CD4-positive, alpha-beta memory T cell (primary cell): ENCODE data around the gene EEIG2. TPM values are rescaled to one million over a fixed set of nuclear protein-coding genes. Genes with fewer than 3 reads are reported as not detected.

Experiments
- CTCF ChIA-PET: fragments of 350-600 bp; sonication (Branson Sonifier 250); formaldehyde crosslinking; loops from one replicate; lab custom pipeline; 2021; ENCODE audit warnings: inconsistent platforms; ENCODE audit not compliant: partially characterized antibody; lab: Charles Lee
- POLR2A ChIA-PET: fragments of 350-600 bp; sonication (Branson Sonifier 250); formaldehyde crosslinking; loops from one replicate; lab custom pipeline; 2021; ENCODE audit not compliant: partially characterized antibody; lab: Charles Lee
- DNase-seq, 5 donors: peaks; one replicate each; pipeline versions ENCODE4 v3.0.0 to v3.0.0-alpha.2; 2020 to 2022; ENCODE audit warnings: mixed read lengths in 1 of 5
- H3K27ac ChIP-seq: one replicate; pipeline ENCODE4 v1.7.0; 2013; ENCODE audit warnings: low read depth, low read length
- H3K27me3 ChIP-seq: 2 replicates; pipeline ENCODE4 v1.7.0; 2013; ENCODE audit warnings: mild to moderate bottlenecking, low read length, moderate library complexity; ENCODE audit not compliant: insufficient read depth
- H3K36me3 ChIP-seq: 2 replicates; pipeline ENCODE4 v1.7.0; 2013; ENCODE audit warnings: mild to moderate bottlenecking, low read length, moderate library complexity; ENCODE audit not compliant: insufficient read depth
- H3K4me1 ChIP-seq: 2 replicates; pipeline ENCODE4 v1.7.0; 2013; ENCODE audit warnings: mild to moderate bottlenecking, low read length, moderate library complexity; ENCODE audit not compliant: insufficient read depth
- H3K4me3 ChIP-seq, 2 donors: one replicate each; pipeline ENCODE4 v1.7.0; 2013; ENCODE audit warnings: low read length in 2 of 2, mild to moderate bottlenecking in 1 of 2
- H3K9me3 ChIP-seq, 2 donors: one replicate each; pipeline ENCODE4 v1.7.0; 2013; ENCODE audit warnings: low read length in 2 of 2, control low read depth in 1 of 2; ENCODE audit not compliant: control insufficient read depth in 1 of 2
- H3K27ac Mint-ChIP-seq, 7 donors: one replicate each; pipeline ENCODE4 v1.8.0; 2020 to 2021; ENCODE audit warnings: mixed read lengths in 7 of 7, mild to moderate bottlenecking in 6 of 7, inconsistent platforms in 3 of 7, moderate library complexity in 3 of 7
- H3K27me3 Mint-ChIP-seq, 2 donors: one replicate each; pipeline ENCODE4 v1.8.0; 2020 to 2021; ENCODE audit warnings: mixed read lengths in 2 of 2
- H3K36me3 Mint-ChIP-seq, 2 donors: one replicate each; pipeline ENCODE4 v1.8.0; 2020 to 2021; ENCODE audit warnings: mixed read lengths in 2 of 2, inconsistent platforms in 1 of 2, mild to moderate bottlenecking in 1 of 2
- H3K4me1 Mint-ChIP-seq, 4 donors: one replicate each; pipeline ENCODE4 v1.8.0; 2020 to 2021; ENCODE audit warnings: mixed read lengths in 4 of 4, mild to moderate bottlenecking in 1 of 4
- H3K4me3 Mint-ChIP-seq, 8 donors: one replicate each; pipeline ENCODE4 v1.8.0; 2020 to 2021; ENCODE audit warnings: mixed read lengths in 8 of 8, mild to moderate bottlenecking in 7 of 8, moderate library complexity in 6 of 8, inconsistent platforms in 3 of 8
- H3K9me3 Mint-ChIP-seq, 8 donors: one replicate each; pipeline ENCODE4 v1.8.0; 2020 to 2021; ENCODE audit warnings: mixed read lengths in 8 of 8, mild to moderate bottlenecking in 5 of 8, inconsistent platforms in 3 of 8, moderate library complexity in 1 of 8
- intact Hi-C: fragments of 100-400 bp; cut with micrococcal nuclease; formaldehyde crosslinking; loops from one replicate; pipeline ENCODE4 v1.15.1; 2023
- polyA plus RNA-seq, 2 donors: library from polyadenylated mRNA; unstranded; fragments of 300-500 nt; fragmentation: Illumina TruSeq; gene quantifications; one replicate each; pipeline ENCODE4 v1.2.3, GENCODE V29; 2021
- total RNA-seq, 2 experiments: library from RNA; stranded (reverse); gene quantifications; one replicate each; pipeline ENCODE4 v1.2.3, GENCODE V29; 2021

Gene EEIG2
- total and polyA plus RNA-seq, 4 experiments from 2014 or later = 0.33 to 10.7 (median 5.3) TPM

DNA sequence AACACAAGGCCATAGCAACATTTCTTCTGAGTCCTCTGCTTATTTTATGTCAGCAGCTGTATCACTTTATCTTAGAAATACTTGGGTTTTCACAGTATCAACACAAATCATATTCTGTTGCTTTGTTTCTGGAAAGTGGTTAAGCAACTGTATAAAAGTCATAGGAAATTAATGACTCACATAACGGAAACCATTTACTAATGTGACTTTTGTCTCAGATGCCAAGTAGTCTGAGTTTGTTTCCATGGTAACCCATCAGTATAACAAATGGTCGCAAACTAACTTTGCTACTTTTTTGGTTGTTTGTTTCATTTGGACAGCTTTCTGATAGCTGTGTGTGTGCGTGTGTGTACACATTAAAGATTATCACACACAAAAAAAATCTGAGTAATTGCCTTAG, 31.1 kb downstream of the EEIG2 start:
- Mint-ChIP-seq H3K4me1 (peaks cover 31 to 56% (median 43%) of the 10 kb centered on the region in 4 donors), H3K27ac (peak overlapping the region; percentile 86 to 96 (median 89)), H3K27me3 (no peaks in the 10 kb centered on the region), H3K36me3 (peaks cover 0 to 5% of the 10 kb centered on the region in 2 donors), H3K4me3 (peak overlapping the region in 4 of 8 donors; percentile 2 to 58 (median 28)), H3K9me3 (peaks cover 0 to 2% (median 0%) of the 10 kb centered on the region in 8 donors)
- Histone ChIP-seq H3K4me3 (no peak overlapping the region), H3K4me1 (peaks cover 45% of the 10 kb centered on the region), H3K27me3 (no peaks in the 10 kb centered on the region), H3K36me3 (no peaks in the 10 kb centered on the region), H3K9me3 (no peaks in the 10 kb centered on the region), H3K27ac (peak overlapping the region; percentile 51)
- CTCF ChIA-PET = interaction anchor here (1.6 kb wide), 1 partner anchor 52 kb away, joined by 6 read pairs; no protein-coding TSS in a partner anchor
- peak; percentile 67 to 86 (median 81) for DNase-seq
- intact Hi-C loops = loop anchor here (1.0 kb wide), 3 partner anchors 32 to 101 kb away; partner anchors contain the start of gene PRPF38B
- POLR2A ChIA-PET = interaction anchor here (0.7 to 3.3 kb wide), 8 partner anchors 11 to 101 kb away, joined by 3 to 20 read pairs (median 4); partner anchors contain the start of genes EEIG2, HENMT1 and PRPF38B

DNA sequence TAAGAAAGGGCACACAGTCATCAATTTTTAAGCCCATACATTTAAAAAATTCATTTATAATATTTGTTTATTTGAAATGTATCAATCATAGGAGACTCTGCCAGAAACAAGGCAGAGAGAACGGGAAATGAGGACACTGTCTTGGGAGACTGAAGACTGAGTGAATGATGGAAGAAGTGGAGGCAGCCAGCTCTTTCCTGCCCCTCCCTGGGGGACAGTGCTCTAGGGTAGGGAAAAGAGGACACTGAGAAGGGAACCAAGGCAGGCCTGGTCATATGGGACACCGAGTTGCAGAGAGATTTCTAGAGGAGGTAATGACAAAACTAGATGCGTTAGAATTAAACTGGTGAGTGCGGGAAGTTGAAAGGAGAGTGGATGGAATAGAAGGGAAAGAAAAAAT, 31.6 kb downstream of the EEIG2 start:
- Histone ChIP-seq H3K4me1 (peaks cover 40% of the 10 kb centered on the region), H3K27ac (peak overlapping the region; percentile 51), H3K4me3 (no peak overlapping the region), H3K36me3 (no peaks in the 10 kb centered on the region), H3K9me3 (no peaks in the 10 kb centered on the region), H3K27me3 (no peaks in the 10 kb centered on the region)
- H3K36me3 Mint-ChIP-seq = peaks cover 0 to 5% of the 10 kb centered on the region in 2 donors
- peaks cover 29 to 51% (median 40%) of the 10 kb centered on the region in 4 donors for H3K4me1 Mint-ChIP-seq
- ChIA-PET POLR2A (interaction anchor here (0.7 to 3.3 kb wide), 6 partner anchors 12 to 100 kb away, joined by 3 to 20 read pairs (median 8); partner anchors contain the start of genes EEIG2, HENMT1 and PRPF38B), CTCF (interaction anchor here (1.6 to 3.1 kb wide), 2 partner anchors 30 to 52 kb away, joined by 6 to 12 read pairs; no protein-coding TSS in a partner anchor)
- no peaks in the 10 kb centered on the region for H3K27me3 Mint-ChIP-seq
- peak overlapping the region in 4 of 8 donors; percentile 27 to 58 (median 55) for H3K4me3 Mint-ChIP-seq
- intact Hi-C loops = loop anchor here (1.0 kb wide), 3 partner anchors 32 to 101 kb away; partner anchors contain the start of gene PRPF38B
- peaks cover 0 to 2% (median 0%) of the 10 kb centered on the region in 8 donors for H3K9me3 Mint-ChIP-seq
- DNase-seq = no peak
- H3K27ac Mint-ChIP-seq = peak overlapping the region; percentile 86 to 96 (median 89)

DNA sequence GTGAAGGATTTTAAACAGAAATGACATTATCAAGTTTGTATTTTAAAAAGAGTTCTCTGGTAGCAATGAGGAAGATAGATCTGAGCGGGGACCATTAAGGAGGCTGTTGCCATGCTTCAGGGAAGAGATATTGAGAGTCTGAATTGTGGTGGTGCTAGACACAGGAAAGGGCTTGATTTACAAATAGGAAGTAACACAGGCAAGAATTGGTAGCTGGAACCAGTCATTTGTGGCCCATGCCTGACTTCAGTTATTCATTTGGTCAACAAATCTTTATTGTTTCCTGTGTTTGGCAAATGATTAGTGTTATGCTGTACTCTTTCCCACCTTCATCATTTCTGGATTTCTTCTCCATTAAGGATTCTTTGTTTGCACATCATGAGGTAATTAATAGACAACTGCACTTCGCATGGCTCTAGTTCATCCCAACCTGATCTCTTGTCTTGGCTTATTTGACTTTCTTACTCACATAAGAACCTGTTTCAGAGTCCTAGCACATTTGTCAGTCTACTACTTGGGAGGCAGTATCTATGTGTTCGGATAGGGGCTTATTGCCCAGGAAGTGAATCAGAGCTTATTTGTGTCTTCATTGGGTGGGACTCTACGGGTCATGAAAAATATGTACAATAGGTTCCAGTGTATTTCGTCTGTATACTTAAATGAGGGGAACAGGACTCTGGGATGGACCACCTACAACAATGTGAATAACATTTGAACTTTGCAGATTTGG, 32.3 kb downstream of the EEIG2 start:
- POLR2A ChIA-PET = interaction anchor here (1.0 to 3.3 kb wide), 4 partner anchors 12 to 54 kb away, joined by 3 to 20 read pairs (median 12); partner anchors contain the start of gene EEIG2
- H3K27ac ChIP-seq = peak overlapping the region; percentile 51

DNA sequence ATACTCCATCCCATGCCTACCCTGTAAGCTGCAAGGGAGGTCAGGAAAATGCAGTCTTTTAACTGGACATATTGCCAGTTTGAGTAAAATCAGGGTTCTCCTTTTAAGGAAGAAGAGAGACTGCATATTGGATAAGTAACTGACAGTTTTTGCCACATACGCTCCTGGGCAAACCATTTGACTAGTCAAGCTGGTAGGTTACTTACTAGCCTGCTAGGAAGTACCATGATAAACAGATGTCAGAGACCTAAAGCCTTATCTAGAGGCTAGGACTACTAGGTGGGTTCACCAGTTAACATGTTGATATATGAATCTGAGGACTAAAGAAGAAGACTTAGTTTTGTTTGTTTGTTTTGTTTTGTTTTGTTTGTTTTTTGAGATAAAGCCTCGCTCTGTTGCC, 33.5 kb downstream of the EEIG2 start:
- H3K4me1 ChIP-seq = peaks cover 39% of the 10 kb centered on the region
- no peaks in the 10 kb centered on the region for H3K9me3 ChIP-seq
- Mint-ChIP-seq H3K4me3 (no peak overlapping the region), H3K4me1 (peaks cover 23 to 37% (median 33%) of the 10 kb centered on the region in 4 donors), H3K9me3 (no peaks in the 10 kb centered on the region), H3K27ac (peak overlapping the region in 4 of 7 donors; percentile 10 to 60 (median 44)), H3K27me3 (no peaks in the 10 kb centered on the region), H3K36me3 (peaks cover 0 to 5% of the 10 kb centered on the region in 2 donors)
- H3K4me3 ChIP-seq = no peak overlapping the region
- ChIA-PET CTCF (interaction anchor here (1.0 to 3.1 kb wide), 2 partner anchors 32 to 82 kb away, joined by 3 to 12 read pairs; no protein-coding TSS in a partner anchor), POLR2A (interaction anchor here (3.3 kb wide), 1 partner anchor 33 kb away, joined by 20 read pairs; the partner anchor contains the start of gene EEIG2)
- H3K27me3 ChIP-seq = no peaks in the 10 kb centered on the region
- no peak overlapping the region for H3K27ac ChIP-seq
- no peaks in the 10 kb centered on the region for H3K36me3 ChIP-seq
- no peak for DNase-seq
- intact Hi-C loops = no loop called here

More for the DNA sequence above, 32.3 kb downstream of the EEIG2 start:
- no peaks in the 10 kb centered on the region for H3K36me3 ChIP-seq
- intact Hi-C loops = no loop called here
- peaks cover 39% of the 10 kb centered on the region for H3K4me1 ChIP-seq
- peaks cover 0 to 2% (median 0%) of the 10 kb centered on the region in 8 donors for H3K9me3 Mint-ChIP-seq
- peak in 2 of 5 donors; percentile 4 to 21 for DNase-seq
- peak overlapping the region in 6 of 8 donors; percentile 1 to 43 (median 27) for H3K4me3 Mint-ChIP-seq
- CTCF ChIA-PET = interaction anchor here (1.6 to 3.1 kb wide), 2 partner anchors 31 to 51 kb away, joined by 6 to 12 read pairs; no protein-coding TSS in a partner anchor
- H3K27ac Mint-ChIP-seq = peak overlapping the region; percentile 86 to 96 (median 89)
- no peaks in the 10 kb centered on the region for H3K27me3 ChIP-seq
- H3K9me3 ChIP-seq = no peaks in the 10 kb centered on the region
- peaks cover 25 to 45% (median 35%) of the 10 kb centered on the region in 4 donors for H3K4me1 Mint-ChIP-seq
- peaks cover 0 to 5% of the 10 kb centered on the region in 2 donors for H3K36me3 Mint-ChIP-seq
- no peak overlapping the region for H3K4me3 ChIP-seq
- H3K27me3 Mint-ChIP-seq = no peaks in the 10 kb centered on the region

DNA sequence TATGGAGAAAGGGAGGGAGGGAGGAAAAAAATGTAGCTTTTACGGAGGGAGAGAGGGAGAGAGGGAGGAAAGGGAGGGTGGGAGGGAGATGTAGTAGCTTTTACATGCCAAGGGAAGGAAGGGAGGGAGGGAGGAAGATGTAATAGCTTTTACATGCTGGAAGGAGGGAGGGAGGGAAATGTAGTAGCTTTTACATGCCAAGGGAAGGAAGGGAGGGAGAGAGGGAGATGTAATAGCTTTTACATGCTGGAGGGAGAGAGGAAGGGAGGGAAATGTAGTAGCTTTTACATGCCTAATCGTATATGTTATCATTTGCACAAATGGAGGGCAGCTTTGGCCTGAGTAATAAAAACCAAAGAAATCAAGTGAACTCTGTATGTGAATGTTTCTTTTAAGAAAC, 35.6 kb downstream of the EEIG2 start:
- Mint-ChIP-seq H3K4me1 (peaks cover 15 to 25% (median 19%) of the 10 kb centered on the region in 4 donors), H3K36me3 (peaks cover 2 to 5% of the 10 kb centered on the region in 2 donors), H3K27me3 (no peaks in the 10 kb centered on the region), H3K4me3 (no peak overlapping the region), H3K9me3 (no peaks in the 10 kb centered on the region), H3K27ac (no peak overlapping the region)
- POLR2A ChIA-PET = no interaction called here
- no peak overlapping the region for H3K4me3 ChIP-seq
- H3K27ac ChIP-seq = no peak overlapping the region
- intact Hi-C loops = no loop called here
- peaks cover 22% of the 10 kb centered on the region for H3K4me1 ChIP-seq
- H3K9me3 ChIP-seq = no peaks in the 10 kb centered on the region
- no peaks in the 10 kb centered on the region for H3K36me3 ChIP-seq
- no peak for DNase-seq
- CTCF ChIA-PET = interaction anchor here (0.8 to 1.2 kb wide), 3 partner anchors 26 to 49 kb away, joined by 3 to 4 read pairs (median 3); partner anchors contain the start of gene EEIG2
- H3K27me3 ChIP-seq = no peaks in the 10 kb centered on the region

DNA sequence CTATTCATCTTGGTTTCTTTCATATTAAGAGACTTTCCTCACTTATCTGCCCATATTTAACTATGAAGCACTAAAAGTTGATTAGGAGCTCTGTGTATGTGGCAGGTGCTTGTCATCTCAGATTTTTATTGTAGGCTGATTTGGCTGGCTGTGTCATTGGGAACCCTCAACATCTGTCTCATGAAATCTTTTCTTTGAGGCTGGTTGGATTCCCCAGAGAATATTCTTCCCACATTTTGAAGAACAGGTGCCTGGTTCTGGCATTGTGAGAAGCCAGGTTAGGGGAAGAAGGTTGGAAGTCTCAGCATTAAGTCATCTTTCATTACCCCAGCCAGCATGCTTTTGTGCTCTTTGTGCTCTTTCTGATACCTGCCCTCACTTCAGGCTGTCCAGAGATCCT, 37.1 kb downstream of the EEIG2 start:
- no peak overlapping the region for H3K27ac ChIP-seq
- ChIA-PET CTCF (no interaction called here), POLR2A (no interaction called here)
- intact Hi-C loops = no loop called here
- Mint-ChIP-seq H3K9me3 (no peaks in the 10 kb centered on the region), H3K4me3 (no peak overlapping the region), H3K4me1 (peaks cover 5 to 9% (median 9%) of the 10 kb centered on the region in 4 donors), H3K36me3 (peaks cover 5 to 12% of the 10 kb centered on the region in 2 donors), H3K27me3 (no peaks in the 10 kb centered on the region), H3K27ac (peak overlapping the region in 3 of 7 donors; percentile 9 to 36 (median 25))
- H3K36me3 ChIP-seq = peaks cover 5% of the 10 kb centered on the region
- H3K27me3 ChIP-seq = no peaks in the 10 kb centered on the region
- H3K4me1 ChIP-seq = peaks cover 7% of the 10 kb centered on the region
- H3K9me3 ChIP-seq = no peaks in the 10 kb centered on the region
- H3K4me3 ChIP-seq = no peak overlapping the region
- no peak for DNase-seq
